Vein endothelial cell (primary cell): ENCODE measurements around the gene TPM1. TPM values are rescaled to one million over a fixed set of nuclear protein-coding genes. Genes with fewer than 3 reads are reported as not detected.

Experiments used
- total RNA-seq: library from RNA; depleted of rRNA; stranded (reverse); fragments of >200 nt; gene quantifications from 2 replicates; pipeline ENCODE4 v1.2.3, GENCODE V29; 2012

The TPM1 gene
- total RNA-seq: 282 and 616 TPM in 2 replicates

GRCh38 chr15:63041974-63042876, at the start of gene TPM1:
TSS of gene TPM1 (plus strand) at chr15:63042747. CDS start at chr15:63042830, 83 bp downstream.

Other genes starting within 250 kb of the TPM1 start
- 28.1 and 29.7 TPM in 2 replicates for gene LACTB, start 79.1 kb downstream of the TPM1 start, total RNA-seq
- gene RPS27L, start 114.7 kb downstream of the TPM1 start, total RNA-seq: 122 and 232 TPM in 2 replicates
- gene RAB8B, start 146.9 kb downstream of the TPM1 start, total RNA-seq: 67.0 and 75.5 TPM in 2 replicates
- gene APH1B, start 234.9 kb downstream of the TPM1 start, total RNA-seq: 14.4 and 17.8 TPM in 2 replicates